Gastrocnemius medialis (tissue), 4 donors: ENCODE results near the gene TRIM34. TPM values are rescaled to one million over a fixed set of nuclear protein-coding genes. Genes with fewer than 3 reads are reported as not detected.
A peak's percentile ranks its signal among the peaks of the same experiment; 100 is the strongest.
"Not testable (repeated sequence)": the region's sequence is repeated elsewhere in the genome, so short reads cannot be mapped to it uniquely, and the experiment has no call there.

Source experiments
- ATAC-seq, 2 donors: fragments of 150-250 bp; one replicate each; pipeline ENCODE4 v1.9.1; 2016
- DNase-seq, 2 donors: peaks; one replicate each; pipeline ENCODE4 v3.0.0-alpha.2; 2019
- H3K27ac ChIP-seq, 4 donors: fragments of 200-600 bp; sonication (generic); 1 replicate in 1 of 4; 2 replicates in 3 of 4; pipeline ENCODE4 v1.5.1; 2016 to 2018; ENCODE audit warnings: mild to moderate bottlenecking in 2 of 4, moderate library complexity in 1 of 4
- H3K27me3 ChIP-seq, 3 donors: fragments of 200-600 bp; sonication (generic) in 2 of 3; 1 replicate in 1 of 3; 2 replicates in 2 of 3; pipeline versions ENCODE4 v1.5.1 to v1.6.0; 2016 to 2019; ENCODE audit warnings: mild to moderate bottlenecking in 1 of 3, moderate library complexity in 1 of 3
- H3K36me3 ChIP-seq, 2 donors: fragments of 200-600 bp; sonication (generic) in 1 of 2; one replicate each; pipeline ENCODE4 v1.5.1; 2017 to 2018
- H3K4me1 ChIP-seq, 2 donors: fragments of 200-600 bp; sonication (generic) in 1 of 2; one replicate each; pipeline ENCODE4 v1.5.1; 2016 to 2017; ENCODE audit warnings: mild to moderate bottlenecking in 2 of 2
- H3K4me3 ChIP-seq, 4 donors: fragments of 200-600 bp; sonication (generic) in 3 of 4; 1 replicate in 1 of 4; 2 replicates in 3 of 4; pipeline ENCODE4 v1.5.1; 2016 to 2019; ENCODE audit warnings: mild to moderate bottlenecking in 2 of 4
- H3K9me3 ChIP-seq, 3 donors: fragments of 200-600 bp; sonication (generic) in 2 of 3; 1 replicate in 1 of 3; 2 replicates in 2 of 3; pipeline ENCODE4 v1.5.1; 2016 to 2019
- CTCF ChIP-seq, 5 experiments: fragments of 450-650 bp in 3 of 5; fragments of 200-600 bp in 2 of 5; sonication (generic) in 2 of 5; IDR thresholded peaks in 4 of 5; conservative IDR thresholded peaks in 1 of 5; 1 replicate in 4 of 5; 2 replicates in 1 of 5; pipeline ENCODE4 v1.5.1; 2016 to 2019; ENCODE audit warnings: antibody characterized with exemption in 5 of 5, mild to moderate bottlenecking in 3 of 5, moderate library complexity in 3 of 5
- POLR2A ChIP-seq, 2 donors: fragments of 450-650 bp; IDR thresholded peaks; one replicate each; pipeline ENCODE4 v1.6.1; 2017; ENCODE audit warnings: antibody characterized with exemption in 2 of 2, mild to moderate bottlenecking in 2 of 2, moderate library complexity in 2 of 2
- in situ Hi-C, 4 donors: fragments of 200-750 bp; cut with MboI; loops; one replicate each; pipeline versions ENCODE4 v1.15.0 to v1.8.0; 2017; ENCODE audit warnings: low sequenced_read_pairs in 4 of 4
- intact Hi-C: fragments of 100-400 bp; cut with DNase I; formaldehyde crosslinking; loops from one replicate; pipeline ENCODE4 v1.15.1; 2023; ENCODE audit warnings: low total_unique reads
- total RNA-seq, 4 donors: library from RNA; depleted of rRNA; stranded (reverse); fragments of >200 nt; gene quantifications; one replicate each; pipeline versions ENCODE4 v1.1.0 to v1.2.3, GENCODE V29; 2016

The TRIM34 gene
- total RNA-seq, 4 donors from 2014 or later, result 0.32 to 1.6 (median 1.2) TPM

GRCh38 chr11:5679811-5680210 is 55.0 kb downstream of the TRIM34 start:
- Histone ChIP-seq H3K27ac (no peak overlapping the region), H3K27me3 (no peaks in the 10 kb centered on the region), H3K4me1 (peaks cover 4 to 6% of the 10 kb centered on the region in 2 donors), H3K4me3 (no peak overlapping the region), H3K9me3 (no peaks in the 10 kb centered on the region), H3K36me3 (peaks cover 0 to 14% of the 10 kb centered on the region in 2 donors)
- intact Hi-C loops, result loop anchor here (10.0 kb wide), 1 partner anchor 645 kb away; the partner anchor contains the start of gene CAVIN3
- in situ Hi-C loops, result no loop called here
- no peak for ATAC-seq
- no peak for DNase-seq
- TF ChIP-seq POLR2A (IDR thresholded peaks at IDR 0.05) (no peak), CTCF (IDR thresholded peaks at IDR 0.05 in 4 of 5, conservative IDR thresholded peaks at IDR 0.05 in 1 of 5) (no peak)

- H3K9me3 ChIP-seq, H3K27me3 ChIP-seq, DNase-seq, in situ Hi-C loops, H3K27ac ChIP-seq, H3K4me3 ChIP-seq, H3K4me1 ChIP-seq, H3K36me3 ChIP-seq, ATAC-seq: not testable (repeated sequence)
- intact Hi-C loops, result loop anchor here (10.0 kb wide), 1 partner anchor 642 kb away; the partner anchor contains the start of gene CAVIN3
Measured at GRCh38 chr11:5682890-5683441, 58.2 kb downstream of the TRIM34 start.

- Histone ChIP-seq H3K4me1 (peaks cover 7 to 12% of the 10 kb centered on the region in 2 donors), H3K27ac (peak overlapping the region; percentile 82 to 88 (median 86)), H3K4me3 (peak overlapping the region in 2 of 4 donors; percentile 56 to 67)
- H3K36me3 ChIP-seq, ATAC-seq, DNase-seq, H3K27me3 ChIP-seq, in situ Hi-C loops, H3K9me3 ChIP-seq: not testable (repeated sequence)
- intact Hi-C loops, result loop anchor here (10.0 kb wide), 1 partner anchor 641 kb away; the partner anchor contains the start of gene CAVIN3
Measured at GRCh38 chr11:5683620-5684019, 58.8 kb downstream of the TRIM34 start.

GRCh38 chr11:5684036-5684645 is 59.3 kb downstream of the TRIM34 start:
- peak overlapping the region; percentile 82 to 88 (median 86) for H3K27ac ChIP-seq
- peak overlapping the region; percentile 56 to 67 (median 59) for H3K4me3 ChIP-seq
- no peak for DNase-seq
- in situ Hi-C loops (no loop called here), intact Hi-C loops (loop anchor here (10.0 kb wide), 1 partner anchor 641 kb away; the partner anchor contains the start of gene CAVIN3)
- peaks cover 7 to 17% of the 10 kb centered on the region in 2 donors for H3K4me1 ChIP-seq
- peaks cover 0 to 4% of the 10 kb centered on the region in 2 donors for H3K36me3 ChIP-seq
- ATAC-seq, result no peak
- no peaks in the 10 kb centered on the region for H3K9me3 ChIP-seq
- TF ChIP-seq CTCF (IDR thresholded peaks at IDR 0.05 in 4 of 5, conservative IDR thresholded peaks at IDR 0.05 in 1 of 5) (no peak), POLR2A (IDR thresholded peaks at IDR 0.05) (no peak)
- H3K27me3 ChIP-seq, result no peaks in the 10 kb centered on the region

- ATAC-seq, result peak; percentile 94 to 98
- H3K9me3 ChIP-seq, result no peaks in the 10 kb centered on the region
- intact Hi-C loops, result loop anchor here (10.0 kb wide), 1 partner anchor 640 kb away; the partner anchor contains the start of gene CAVIN3
- H3K4me3 ChIP-seq, result peak within 1 kb of the TSS; percentile 56 to 67 (median 59)
- H3K27me3 ChIP-seq, result no peaks in the 10 kb centered on the region
- TF ChIP-seq CTCF (IDR thresholded peaks at IDR 0.05 in 4 of 5, conservative IDR thresholded peaks at IDR 0.05 in 1 of 5) (peak in 3 of 5 experiments; percentile 36 to 56 (median 49)), POLR2A (IDR thresholded peaks at IDR 0.05) (peak; percentile 27 to 67)
- in situ Hi-C loops, result no loop called here
- peak; percentile 67 to 74 for DNase-seq
- H3K4me1 ChIP-seq, result peaks cover 7 to 19% of the 10 kb centered on the region in 2 donors
- peak within 1 kb of the TSS; percentile 82 to 88 (median 86) for H3K27ac ChIP-seq
- no peaks in the 10 kb centered on the region for H3K36me3 ChIP-seq
Measured at GRCh38 chr11:5684646-5685362, 60.0 kb downstream of the TRIM34 start, which contains the start of gene TRIM5. Gene TRIM5 (minus strand): TSS chr11:5685074. CDS start chr11:5680177, 4,897 bp downstream.
